C4-2B (cell line): ENCODE results near the gene CD19.

Experiments
- H3K27ac ChIP-seq: fragments of 450-650 bp; 2 replicates; pipeline ENCODE4 v1.5.1; 2017
- CTCF ChIP-seq: fragments of 450-650 bp; conservative IDR thresholded peaks from 2 replicates; pipeline ENCODE4 v1.5.1; 2017; ENCODE audit warnings: mild to moderate bottlenecking
- ZFX ChIP-seq: fragments of 450-650 bp; IDR thresholded peaks from 2 replicates; pipeline ENCODE4 v1.6.1; 2017

Gene CD19

GRCh38 chr16:28901862-28902261, 29.9 kb upstream of the CD19 start:
- no peak for TF ChIP-seq CTCF
- TF ChIP-seq ZFX: no peak
- no peak overlapping the region for H3K27ac ChIP-seq

GRCh38 chr16:28902909-28903308, 28.9 kb upstream of the CD19 start:
- TF ChIP-seq CTCF (no peak), ZFX (no peak)
- no peak overlapping the region for H3K27ac ChIP-seq

- H3K27ac ChIP-seq: no peak overlapping the region
- no peak for TF ChIP-seq ZFX
- no peak for TF ChIP-seq CTCF
Measured at GRCh38 chr16:28903344-28904042, 28.3 kb upstream of the CD19 start.

- no peak overlapping the region for H3K27ac ChIP-seq
- TF ChIP-seq CTCF (no peak), ZFX (no peak)
Measured at GRCh38 chr16:28904363-28904762, 27.4 kb upstream of the CD19 start.

- no peak overlapping the region for H3K27ac ChIP-seq
- TF ChIP-seq ZFX (no peak), CTCF (no peak)
Measured at GRCh38 chr16:28904828-28905227, 26.9 kb upstream of the CD19 start.

- H3K27ac ChIP-seq: no peak overlapping the region
- no peak for TF ChIP-seq ZFX
- no peak for TF ChIP-seq CTCF
Measured at GRCh38 chr16:28905229-28905754, 26.5 kb upstream of the CD19 start.

- TF ChIP-seq ZFX: no peak
- no peak for TF ChIP-seq CTCF
- H3K27ac ChIP-seq: no peak overlapping the region
Measured at GRCh38 chr16:28905800-28906372, 25.9 kb upstream of the CD19 start.
